ENCODE data around the gene GPN2.

The GPN2 gene

DNA sequence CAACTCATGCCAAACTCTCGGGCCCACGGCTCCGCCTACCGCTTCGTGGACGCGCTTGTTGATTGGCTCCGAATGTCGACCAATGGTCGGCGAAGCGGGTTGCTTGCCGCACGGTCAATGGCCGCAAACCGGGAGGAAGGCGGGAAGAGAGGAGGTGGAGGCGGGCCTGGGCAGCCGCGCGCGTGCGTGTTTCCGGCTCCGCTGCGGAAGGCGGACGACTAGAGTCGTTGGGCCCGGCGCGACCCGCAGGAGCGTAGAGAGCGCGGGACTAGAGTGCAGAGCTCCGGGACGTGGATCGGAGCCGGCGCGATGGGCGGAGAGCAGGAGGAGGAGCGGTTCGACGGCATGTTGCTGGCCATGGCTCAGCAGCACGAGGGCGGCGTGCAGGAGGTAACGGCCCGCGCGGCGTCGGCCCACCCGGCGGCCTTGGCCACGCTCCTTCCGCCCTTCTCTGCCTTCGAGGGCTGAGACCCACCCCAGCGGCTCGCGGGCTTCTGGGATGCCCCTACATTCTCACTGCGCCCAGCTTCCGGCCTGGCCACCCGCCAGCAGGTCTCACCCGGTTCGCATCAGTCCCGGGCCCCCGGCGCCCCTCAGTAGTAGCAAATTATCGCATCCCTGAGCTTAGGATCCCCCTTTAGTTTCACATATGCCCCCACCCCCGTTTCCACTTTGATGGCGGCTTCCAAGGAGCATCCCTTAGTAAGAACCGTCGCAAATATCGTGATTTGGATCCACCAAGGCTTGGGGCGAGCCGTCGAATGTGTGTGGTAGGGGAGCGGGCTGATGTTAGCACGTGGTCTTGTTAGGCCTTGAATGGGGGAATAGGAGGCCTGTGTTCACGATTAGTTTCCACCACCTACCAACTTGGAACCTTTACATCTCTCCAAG, 31.7 kb upstream of the GPN2 start, which contains the start of gene NUDC:
TSS of gene NUDC (plus strand) at position 204 of the 891 bp plus-strand sequence. CDS start at position 310, 106 bp downstream.
- H2BK5ac ChIP-seq (ENCODE audit: low read depth, low read length, poor library complexity), result peak within 1 kb of the TSS; percentile 33
- DNase-seq, result peak; percentile 99
- H3K14ac ChIP-seq (ENCODE audit: low read length), result peak within 1 kb of the TSS; percentile 93
- H3K18ac ChIP-seq (ENCODE audit: low read length), result peak within 1 kb of the TSS; percentile 87
- H3K23ac ChIP-seq (ENCODE audit: low read length), result no peak within 1 kb of the TSS
- H3K27ac ChIP-seq (ENCODE audit: low read depth, low read length), result peak within 1 kb of the TSS; percentile 63
- H3K36me3 ChIP-seq (ENCODE audit: control insufficient read depth in 1 of 2, insufficient read depth in 2 of 2, low read length in 2 of 2), result peaks cover 8 to 22% of the 10 kb centered on the region in 2 experiments
- no peaks in the 10 kb centered on the region for H3K27me3 ChIP-seq (ENCODE audit: insufficient read depth, low read length)
- peak within 1 kb of the TSS; percentile 81 for H2AFZ ChIP-seq (ENCODE audit: insufficient read depth, low read length, poor library complexity)
- H4K12ac ChIP-seq (ENCODE audit: low read depth, low read length), result peak within 1 kb of the TSS; percentile 81
- peak within 1 kb of the TSS; percentile 45 for H2AK5ac ChIP-seq (ENCODE audit: low read length)
- WGBS (ENCODE audit: extremely low coverage, insufficient coverage, insufficient read length), result no CpG with 5 or more reads among the region's 83 CpGs
- H3K79me2 ChIP-seq (ENCODE audit: control insufficient read depth, insufficient read depth, low read length, poor library complexity), result peaks cover 10% of the 10 kb centered on the region
- no peaks in the 10 kb centered on the region for H3K9me3 ChIP-seq (ENCODE audit: insufficient read depth, low read depth, low read length)
- no peak within 1 kb of the TSS for H2BK12ac ChIP-seq (ENCODE audit: low read length)
- H3K4ac ChIP-seq (ENCODE audit: low read depth, low read length), result peak within 1 kb of the TSS; percentile 54
- H2BK120ac ChIP-seq (ENCODE audit: insufficient read depth, low read length, poor library complexity), result peak within 1 kb of the TSS; percentile 49
- H4K8ac ChIP-seq (ENCODE audit: low read depth, low read length), result peak within 1 kb of the TSS; percentile 93
- H3K4me1 ChIP-seq (ENCODE audit: control insufficient read depth in 1 of 2, insufficient read depth in 2 of 2, low read length in 2 of 2), result peaks cover 5 to 10% of the 10 kb centered on the region in 2 experiments
- peak within 1 kb of the TSS; percentile 84 for H3K4me2 ChIP-seq (ENCODE audit: low read length)
- H4K91ac ChIP-seq (ENCODE audit: low read depth, low read length), result peak within 1 kb of the TSS; percentile 83
- peaks cover 5% of the 10 kb centered on the region for H3K79me1 ChIP-seq (ENCODE audit: low read length)
- H3K9ac ChIP-seq (ENCODE audit: low read length), result peak within 1 kb of the TSS; percentile 77
- H3K4me3 ChIP-seq (ENCODE audit: low read depth, low read length), result peak within 1 kb of the TSS; percentile 93

DNA sequence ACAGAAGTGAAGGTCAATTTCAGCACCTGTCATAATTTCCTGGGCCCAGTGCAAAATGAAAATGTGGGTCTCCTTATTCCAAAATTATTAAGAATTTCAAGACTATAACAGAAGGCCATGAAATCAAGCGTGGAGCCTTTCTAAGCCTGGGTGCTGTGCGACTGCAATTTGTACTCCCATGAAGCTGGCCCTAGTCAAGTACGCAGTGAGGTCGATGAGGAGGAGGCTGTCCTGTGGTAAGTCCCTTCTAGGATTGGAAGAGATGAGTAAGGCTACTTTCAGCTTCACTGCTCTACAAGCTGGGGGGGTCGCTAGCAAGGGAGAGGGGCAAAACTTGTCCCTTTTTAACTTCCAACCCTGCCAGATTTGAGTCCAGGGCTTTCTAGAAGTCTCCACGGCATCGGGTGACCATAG, 31.1 kb upstream of the GPN2 start:
- DNase-seq, result no peak
- peak overlapping the region; percentile 46 for H2AFZ ChIP-seq (ENCODE audit: insufficient read depth, low read length, poor library complexity)
- WGBS (ENCODE audit: extremely low coverage, insufficient coverage, insufficient read length), result no CpG with 5 or more reads among the region's 7 CpGs
- H2AK5ac ChIP-seq (ENCODE audit: low read length), result no peak overlapping the region
- H3K18ac ChIP-seq (ENCODE audit: low read length), result no peak overlapping the region
- H3K4me3 ChIP-seq (ENCODE audit: low read depth, low read length), result peak overlapping the region; percentile 54
- no peak overlapping the region for H2BK12ac ChIP-seq (ENCODE audit: low read length)
- no peak overlapping the region for H3K4ac ChIP-seq (ENCODE audit: low read depth, low read length)
- no peak overlapping the region for H3K27ac ChIP-seq (ENCODE audit: low read depth, low read length)
- peaks cover 5 to 10% of the 10 kb centered on the region in 2 experiments for H3K4me1 ChIP-seq (ENCODE audit: control insufficient read depth in 1 of 2, insufficient read depth in 2 of 2, low read length in 2 of 2)
- H3K9me3 ChIP-seq (ENCODE audit: insufficient read depth, low read depth, low read length), result no peaks in the 10 kb centered on the region
- H3K27me3 ChIP-seq (ENCODE audit: insufficient read depth, low read length), result no peaks in the 10 kb centered on the region
- peak overlapping the region; percentile 16 for H4K12ac ChIP-seq (ENCODE audit: low read depth, low read length)
- peaks cover 8 to 20% of the 10 kb centered on the region in 2 experiments for H3K36me3 ChIP-seq (ENCODE audit: control insufficient read depth in 1 of 2, insufficient read depth in 2 of 2, low read length in 2 of 2)
- H3K14ac ChIP-seq (ENCODE audit: low read length), result peak overlapping the region; percentile 40
- no peak overlapping the region for H3K9ac ChIP-seq (ENCODE audit: low read length)
- no peak overlapping the region for H3K23ac ChIP-seq (ENCODE audit: low read length)
- H3K79me1 ChIP-seq (ENCODE audit: low read length), result peaks cover 5% of the 10 kb centered on the region
- H4K8ac ChIP-seq (ENCODE audit: low read depth, low read length), result peak overlapping the region; percentile 89
- peak overlapping the region; percentile 77 for H3K4me2 ChIP-seq (ENCODE audit: low read length)
- peaks cover 10% of the 10 kb centered on the region for H3K79me2 ChIP-seq (ENCODE audit: control insufficient read depth, insufficient read depth, low read length, poor library complexity)
- no peak overlapping the region for H2BK120ac ChIP-seq (ENCODE audit: insufficient read depth, low read length, poor library complexity)
- peak overlapping the region; percentile 18 for H4K91ac ChIP-seq (ENCODE audit: low read depth, low read length)
- H2BK5ac ChIP-seq (ENCODE audit: low read depth, low read length, poor library complexity), result no peak overlapping the region

DNA sequence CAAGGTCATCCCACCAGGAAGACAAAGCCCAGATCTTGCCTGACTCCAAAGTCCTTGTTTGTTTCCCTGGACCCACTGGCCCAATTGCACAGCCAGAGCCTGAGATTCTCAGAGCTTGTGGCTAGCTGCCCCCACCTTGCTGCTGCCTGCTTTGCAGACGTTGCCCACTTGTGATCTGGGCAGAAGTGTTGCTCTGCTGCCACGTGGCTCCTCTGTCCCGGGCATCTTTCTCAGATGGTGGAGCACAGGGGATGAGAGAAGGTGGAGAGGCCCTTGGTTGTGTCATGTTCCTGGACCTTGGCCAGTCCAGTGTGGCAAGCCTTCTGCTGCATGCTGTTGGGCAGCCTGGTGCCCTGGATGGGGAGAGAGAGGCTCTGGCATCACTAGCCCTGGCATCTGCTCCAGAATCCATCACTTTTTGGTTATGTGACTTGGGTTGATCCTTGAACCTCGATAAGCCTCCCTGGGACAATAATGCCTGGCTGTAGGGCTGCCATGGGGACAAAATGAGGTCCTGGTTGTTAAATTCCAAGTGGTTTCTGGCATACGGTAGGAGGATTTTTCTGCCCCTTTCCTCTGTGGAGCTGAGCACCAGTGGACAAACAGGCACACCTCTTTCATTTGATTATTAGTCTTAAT, 25.2 kb upstream of the GPN2 start:
- Histone ChIP-seq H3K79me1 (ENCODE audit: low read length) (no peaks in the 10 kb centered on the region), H2BK5ac (ENCODE audit: low read depth, low read length, poor library complexity) (no peak overlapping the region), H3K4ac (ENCODE audit: low read depth, low read length) (no peak overlapping the region), H2BK12ac (ENCODE audit: low read length) (no peak overlapping the region), H3K4me1 (ENCODE audit: control insufficient read depth in 1 of 2, insufficient read depth in 2 of 2, low read length in 2 of 2) (no peaks in the 10 kb centered on the region), H3K36me3 (ENCODE audit: control insufficient read depth in 1 of 2, insufficient read depth in 2 of 2, low read length in 2 of 2) (no peaks in the 10 kb centered on the region), H4K91ac (ENCODE audit: low read depth, low read length) (no peak overlapping the region), H2BK120ac (ENCODE audit: insufficient read depth, low read length, poor library complexity) (no peak overlapping the region), H3K18ac (ENCODE audit: low read length) (no peak overlapping the region), H3K9ac (ENCODE audit: low read length) (no peak overlapping the region), H4K12ac (ENCODE audit: low read depth, low read length) (no peak overlapping the region), H2AK5ac (ENCODE audit: low read length) (no peak overlapping the region), H3K4me3 (ENCODE audit: low read depth, low read length) (no peak overlapping the region), H3K79me2 (ENCODE audit: control insufficient read depth, insufficient read depth, low read length, poor library complexity) (no peaks in the 10 kb centered on the region), H3K23ac (ENCODE audit: low read length) (peak overlapping the region; percentile 63), H3K27ac (ENCODE audit: low read depth, low read length) (no peak overlapping the region), H4K8ac (ENCODE audit: low read depth, low read length) (no peak overlapping the region), H3K14ac (ENCODE audit: low read length) (no peak overlapping the region), H3K27me3 (ENCODE audit: insufficient read depth, low read length) (no peaks in the 10 kb centered on the region), H3K9me3 (ENCODE audit: insufficient read depth, low read depth, low read length) (peaks cover 4% of the 10 kb centered on the region), H2AFZ (ENCODE audit: insufficient read depth, low read length, poor library complexity) (no peak overlapping the region), H3K4me2 (ENCODE audit: low read length) (no peak overlapping the region)
- DNase-seq, result no peak
- WGBS (ENCODE audit: extremely low coverage, insufficient coverage, insufficient read length), result no CpG with 5 or more reads among the region's 5 CpGs

DNA sequence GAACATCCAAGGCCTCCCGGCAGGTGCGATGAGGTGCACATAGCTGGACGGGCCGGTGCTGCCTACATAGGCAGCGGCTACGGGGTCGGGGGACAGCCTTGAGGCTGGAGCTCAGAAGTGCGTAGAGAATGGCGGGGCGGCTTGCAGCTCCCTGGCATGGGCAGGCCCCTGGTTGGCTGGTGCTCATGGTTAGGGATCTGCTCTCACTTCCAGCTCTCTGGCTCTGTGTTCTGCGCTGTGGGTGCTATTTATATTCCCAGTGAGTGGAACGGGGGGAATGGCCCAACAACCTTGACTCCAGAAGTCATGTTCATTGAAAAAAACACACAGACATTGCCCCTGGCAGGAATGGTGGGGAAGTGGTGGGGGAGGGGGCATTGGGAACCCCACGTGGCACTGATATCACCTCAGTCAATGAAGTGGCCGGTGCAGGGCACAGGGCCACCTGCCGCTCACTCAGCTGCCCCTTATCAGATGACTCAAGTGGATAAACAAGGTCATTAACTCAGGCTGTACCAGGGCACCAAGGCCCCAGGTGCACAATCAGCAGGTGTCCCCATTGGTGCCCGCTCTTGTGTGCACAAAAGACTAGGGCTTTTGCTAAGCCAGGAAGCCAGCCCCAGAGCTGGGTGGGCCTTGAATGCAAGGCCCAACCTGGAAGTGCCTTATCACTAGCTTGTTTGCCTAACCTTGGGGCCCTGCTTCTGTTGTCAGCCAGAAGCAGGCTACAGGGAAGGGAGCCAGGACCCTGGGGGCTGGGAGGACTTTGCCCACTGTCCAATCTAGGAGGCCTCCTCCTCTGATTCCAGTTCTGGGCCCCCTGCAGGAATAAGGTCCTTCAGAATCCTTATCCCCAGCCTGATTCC, 23.9 kb upstream of the GPN2 start, which contains the start of gene NR0B2:
TSS of gene NR0B2 (minus strand) at position 222 of the 866 bp plus-strand sequence. CDS start at position 187, 35 bp downstream.
- H4K8ac ChIP-seq (ENCODE audit: low read depth, low read length), result no peak within 1 kb of the TSS
- H2BK5ac ChIP-seq (ENCODE audit: low read depth, low read length, poor library complexity), result no peak within 1 kb of the TSS
- no peaks in the 10 kb centered on the region for H3K79me1 ChIP-seq (ENCODE audit: low read length)
- H3K27ac ChIP-seq (ENCODE audit: low read depth, low read length), result no peak within 1 kb of the TSS
- no peak for DNase-seq
- H3K4me2 ChIP-seq (ENCODE audit: low read length), result no peak within 1 kb of the TSS
- no peak within 1 kb of the TSS for H2BK120ac ChIP-seq (ENCODE audit: insufficient read depth, low read length, poor library complexity)
- no peak within 1 kb of the TSS for H3K14ac ChIP-seq (ENCODE audit: low read length)
- no peaks in the 10 kb centered on the region for H3K4me1 ChIP-seq (ENCODE audit: control insufficient read depth in 1 of 2, insufficient read depth in 2 of 2, low read length in 2 of 2)
- no peak within 1 kb of the TSS for H2AK5ac ChIP-seq (ENCODE audit: low read length)
- no peak within 1 kb of the TSS for H3K23ac ChIP-seq (ENCODE audit: low read length)
- WGBS (ENCODE audit: extremely low coverage, insufficient coverage, insufficient read length), result no CpG with 5 or more reads among the region's 16 CpGs
- H3K4me3 ChIP-seq (ENCODE audit: low read depth, low read length), result no peak within 1 kb of the TSS
- no peak within 1 kb of the TSS for H2AFZ ChIP-seq (ENCODE audit: insufficient read depth, low read length, poor library complexity)
- H4K91ac ChIP-seq (ENCODE audit: low read depth, low read length), result no peak within 1 kb of the TSS
- H3K27me3 ChIP-seq (ENCODE audit: insufficient read depth, low read length), result no peaks in the 10 kb centered on the region
- H3K4ac ChIP-seq (ENCODE audit: low read depth, low read length), result no peak within 1 kb of the TSS
- no peaks in the 10 kb centered on the region for H3K79me2 ChIP-seq (ENCODE audit: control insufficient read depth, insufficient read depth, low read length, poor library complexity)
- no peak within 1 kb of the TSS for H3K18ac ChIP-seq (ENCODE audit: low read length)
- H3K36me3 ChIP-seq (ENCODE audit: control insufficient read depth in 1 of 2, insufficient read depth in 2 of 2, low read length in 2 of 2), result no peaks in the 10 kb centered on the region
- H2BK12ac ChIP-seq (ENCODE audit: low read length), result no peak within 1 kb of the TSS
- H4K12ac ChIP-seq (ENCODE audit: low read depth, low read length), result no peak within 1 kb of the TSS
- no peak within 1 kb of the TSS for H3K9ac ChIP-seq (ENCODE audit: low read length)
- peaks cover 4% of the 10 kb centered on the region for H3K9me3 ChIP-seq (ENCODE audit: insufficient read depth, low read depth, low read length)

All from trophoblast cell (in vitro differentiated cells and primary cell).